Activated naive CD4-positive, alpha-beta T cell treated with anti-CD3 and anti-CD28 coated beads for 36 hours (primary cell): ENCODE data around the gene DAAM2. TPM values are rescaled to one million over a fixed set of nuclear protein-coding genes. Genes with fewer than 3 reads are reported as not detected.

Source experiments
- CTCF ChIA-PET: fragments of 350-600 bp; sonication (Branson Sonifier 250); formaldehyde crosslinking; loops from one replicate; lab custom pipeline; 2021; ENCODE audit warnings: antibody characterized with exemption; lab: Charles Lee
- DNase-seq: peaks from one replicate; pipeline ENCODE4 v3.0.0-alpha.2; 2020
- H3K27ac Mint-ChIP-seq: one replicate; pipeline ENCODE4 v1.8.0; 2021; ENCODE audit warnings: mild to moderate bottlenecking, mixed read lengths
- H3K27me3 Mint-ChIP-seq: one replicate; pipeline ENCODE4 v1.8.0; 2021; ENCODE audit warnings: low read depth, mixed read lengths
- H3K36me3 Mint-ChIP-seq: one replicate; pipeline ENCODE4 v1.8.0; 2021; ENCODE audit warnings: low read depth, mixed read lengths
- H3K4me1 Mint-ChIP-seq: one replicate; pipeline ENCODE4 v1.8.0; 2021; ENCODE audit warnings: low read depth, mixed read lengths
- H3K4me3 Mint-ChIP-seq: one replicate; pipeline ENCODE4 v1.8.0; 2021; ENCODE audit warnings: mild to moderate bottlenecking, moderate library complexity, mixed read lengths
- H3K9me3 Mint-ChIP-seq: one replicate; pipeline ENCODE4 v1.8.0; 2021; ENCODE audit warnings: mixed read lengths
- intact Hi-C: fragments of 100-400 bp; cut with micrococcal nuclease; formaldehyde crosslinking; loops from one replicate; pipeline ENCODE4 v1.15.1; 2023
- total RNA-seq, 2 experiments: library from RNA; stranded (reverse); gene quantifications; one replicate each; pipeline ENCODE4 v1.2.3, GENCODE V29; 2021

The DAAM2 gene
- total RNA-seq, 2 experiments from 2014 or later = not detected

DNA sequence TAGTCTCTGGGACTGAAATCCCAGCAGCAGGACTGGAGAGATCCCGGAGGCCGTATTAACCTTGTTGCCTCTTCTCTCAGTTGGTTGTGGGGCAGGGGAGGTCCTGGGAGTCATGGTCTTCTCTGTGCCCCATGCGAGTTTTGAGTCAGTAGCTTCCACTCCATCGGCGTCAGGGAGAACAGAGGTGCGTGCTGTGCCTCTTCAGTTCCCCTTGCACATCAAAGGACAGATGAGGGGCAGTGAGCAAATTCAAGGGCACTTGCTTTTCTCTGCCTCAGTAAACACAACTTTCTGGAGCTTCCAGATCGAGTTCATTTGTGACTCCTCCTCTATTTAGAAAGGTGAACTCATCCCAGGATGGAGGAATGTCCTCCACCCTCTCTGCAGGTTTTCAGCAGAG lies 93.5 kb downstream of the DAAM2 start:
- CTCF ChIA-PET = interaction anchor here (0.6 kb wide), 1 partner anchor 238 kb away, joined by 5 read pairs; no protein-coding TSS in a partner anchor

DNA sequence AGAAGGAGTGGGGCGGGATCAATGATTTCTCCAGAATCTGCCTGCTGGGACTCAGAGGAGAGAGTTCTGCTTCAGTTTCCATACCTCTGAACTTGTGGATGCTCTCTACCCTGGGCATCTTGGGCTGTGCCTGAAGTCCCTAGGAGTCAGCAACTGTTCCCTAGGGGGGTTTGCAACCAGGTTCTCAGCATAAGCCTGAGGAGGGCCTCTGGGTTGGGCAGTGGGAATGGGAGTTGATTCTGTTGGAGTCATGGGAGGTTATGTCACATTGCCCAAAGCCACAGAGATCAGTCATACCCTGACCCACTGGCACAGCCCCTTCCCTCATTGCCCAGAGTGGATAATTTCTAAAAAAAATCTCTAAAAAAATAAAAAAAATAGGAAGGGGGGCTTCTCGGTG lies 94.7 kb downstream of the DAAM2 start:
- H3K27me3 Mint-ChIP-seq = peaks cover 2% of the 10 kb centered on the region
- no peaks in the 10 kb centered on the region for H3K9me3 Mint-ChIP-seq
- no peaks in the 10 kb centered on the region for H3K36me3 Mint-ChIP-seq
- intact Hi-C loops = no loop called here
- H3K4me1 Mint-ChIP-seq = no peaks in the 10 kb centered on the region
- CTCF ChIA-PET = no interaction called here
- DNase-seq = no peak
- H3K27ac Mint-ChIP-seq = no peak overlapping the region
- no peak overlapping the region for H3K4me3 Mint-ChIP-seq

More for the DNA sequence above, 93.5 kb downstream of the DAAM2 start:
- H3K36me3 Mint-ChIP-seq = no peaks in the 10 kb centered on the region
- intact Hi-C loops = no loop called here
- no peak overlapping the region for H3K27ac Mint-ChIP-seq
- H3K4me1 Mint-ChIP-seq = no peaks in the 10 kb centered on the region
- no peak for DNase-seq
- peaks cover 2% of the 10 kb centered on the region for H3K27me3 Mint-ChIP-seq
- no peaks in the 10 kb centered on the region for H3K9me3 Mint-ChIP-seq
- no peak overlapping the region for H3K4me3 Mint-ChIP-seq

- CTCF ChIA-PET = no interaction called here
- Mint-ChIP-seq H3K9me3 (no peaks in the 10 kb centered on the region), H3K4me1 (no peaks in the 10 kb centered on the region), H3K36me3 (no peaks in the 10 kb centered on the region), H3K4me3 (no peak overlapping the region), H3K27ac (no peak overlapping the region), H3K27me3 (peaks cover 2% of the 10 kb centered on the region)
- DNase-seq = no peak
- intact Hi-C loops = no loop called here
These were observed 95.7 kb downstream of the DAAM2 start for GRCh38 chr6:39887692-39888450.

DNA sequence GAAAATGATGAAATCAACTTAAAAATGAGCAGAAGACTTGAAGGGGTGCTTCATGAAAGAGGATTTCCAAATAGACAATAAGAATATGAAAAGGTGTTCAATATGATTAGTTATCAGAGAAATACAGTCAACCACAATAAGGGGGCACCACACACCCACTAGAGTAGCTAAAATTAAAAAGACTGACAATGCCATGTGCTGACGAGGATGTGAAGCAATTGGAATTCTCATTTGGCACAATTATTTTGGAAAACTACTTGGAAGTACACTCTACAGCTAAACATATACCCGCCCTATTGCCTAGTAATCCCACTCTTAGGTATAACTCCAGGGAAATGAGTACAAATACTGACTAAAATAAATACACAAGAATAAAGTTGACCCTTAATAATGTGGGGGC lies 97.1 kb downstream of the DAAM2 start:
- Mint-ChIP-seq H3K36me3 (no peaks in the 10 kb centered on the region), H3K27me3 (peaks cover 2% of the 10 kb centered on the region), H3K27ac (no peak overlapping the region), H3K4me3 (no peak overlapping the region), H3K9me3 (no peaks in the 10 kb centered on the region), H3K4me1 (no peaks in the 10 kb centered on the region)
- no peak for DNase-seq
- CTCF ChIA-PET = interaction anchor here (1.2 kb wide), 1 partner anchor 16 kb away, joined by 3 read pairs; no protein-coding TSS in a partner anchor
- intact Hi-C loops = no loop called here

GRCh38 chr6:39891353-39891752 lies 99.2 kb downstream of the DAAM2 start:
- intact Hi-C loops = no loop called here

DNA sequence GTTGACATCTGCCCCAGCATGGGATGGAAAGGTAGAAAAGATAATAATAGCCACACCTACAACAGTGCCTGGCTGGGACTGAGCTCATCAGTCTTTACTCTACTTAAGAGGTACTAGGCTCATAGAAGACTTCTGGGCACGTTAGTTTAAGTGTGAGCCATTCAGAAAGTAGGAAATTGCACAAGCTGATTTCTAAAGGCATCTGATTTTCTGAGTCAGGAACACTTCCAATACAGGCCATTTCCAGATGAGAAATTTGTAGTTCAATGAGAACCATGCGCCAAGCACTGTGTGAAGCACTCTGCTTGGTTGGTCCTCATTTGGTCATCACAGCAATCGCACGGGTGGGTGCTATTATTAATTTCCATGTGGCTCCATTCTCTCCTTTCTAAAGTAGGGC lies 99.8 kb downstream of the DAAM2 start:
- Mint-ChIP-seq H3K27me3 (peaks cover under 1% of the 10 kb centered on the region), H3K27ac (no peak overlapping the region), H3K4me1 (no peaks in the 10 kb centered on the region), H3K9me3 (no peaks in the 10 kb centered on the region), H3K4me3 (no peak overlapping the region), H3K36me3 (no peaks in the 10 kb centered on the region)
- CTCF ChIA-PET = interaction anchor here (0.6 to 0.7 kb wide), 2 partner anchors 26 to 216 kb away, joined by 3 read pairs; no protein-coding TSS in a partner anchor
- DNase-seq = no peak
- intact Hi-C loops = no loop called here

More at GRCh38 chr6:39891353-39891752, 99.2 kb downstream of the DAAM2 start:
- H3K4me3 Mint-ChIP-seq = no peak overlapping the region
- CTCF ChIA-PET = interaction anchor here (0.6 to 1.3 kb wide), 4 partner anchors 11 to 216 kb away, joined by 3 read pairs; no protein-coding TSS in a partner anchor
- H3K27me3 Mint-ChIP-seq = no peaks in the 10 kb centered on the region
- DNase-seq = no peak
- H3K36me3 Mint-ChIP-seq = no peaks in the 10 kb centered on the region
- H3K9me3 Mint-ChIP-seq = no peaks in the 10 kb centered on the region
- H3K27ac Mint-ChIP-seq = no peak overlapping the region
- no peaks in the 10 kb centered on the region for H3K4me1 Mint-ChIP-seq

GRCh38 chr6:39892490-39893129 lies 100.4 kb downstream of the DAAM2 start:
- Mint-ChIP-seq H3K36me3 (no peaks in the 10 kb centered on the region), H3K27me3 (peaks cover 2% of the 10 kb centered on the region), H3K4me1 (no peaks in the 10 kb centered on the region), H3K4me3 (no peak overlapping the region), H3K9me3 (no peaks in the 10 kb centered on the region), H3K27ac (no peak overlapping the region)
- intact Hi-C loops = no loop called here
- DNase-seq = peak; percentile 37
- CTCF ChIA-PET = interaction anchor here (0.6 to 1.4 kb wide), 3 partner anchors 23 to 531 kb away, joined by 3 to 4 read pairs (median 4); no protein-coding TSS in a partner anchor

DNA sequence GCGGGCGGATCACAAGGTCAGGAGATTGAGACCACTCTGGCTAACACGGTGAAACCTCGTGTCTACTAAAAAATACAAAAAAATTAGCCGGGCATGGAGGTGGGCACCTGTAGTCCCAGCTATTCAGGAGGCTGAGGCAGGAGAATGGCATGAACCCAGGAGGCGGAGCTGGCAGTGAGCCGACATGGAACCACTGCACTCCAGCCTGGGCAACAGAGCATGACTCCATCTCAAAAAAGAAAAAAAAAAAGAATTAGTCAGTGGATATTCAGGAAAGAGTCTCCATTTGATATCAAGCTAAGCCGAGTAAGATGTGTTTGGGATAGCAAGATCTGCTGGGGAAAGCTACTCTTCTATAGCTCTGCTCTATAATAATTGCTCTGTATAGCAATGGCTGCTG lies 101.1 kb downstream of the DAAM2 start:
- CTCF ChIA-PET = interaction anchor here (0.6 to 1.4 kb wide), 6 partner anchors 23 to 548 kb away, joined by 3 to 4 read pairs (median 4); no protein-coding TSS in a partner anchor

DNA sequence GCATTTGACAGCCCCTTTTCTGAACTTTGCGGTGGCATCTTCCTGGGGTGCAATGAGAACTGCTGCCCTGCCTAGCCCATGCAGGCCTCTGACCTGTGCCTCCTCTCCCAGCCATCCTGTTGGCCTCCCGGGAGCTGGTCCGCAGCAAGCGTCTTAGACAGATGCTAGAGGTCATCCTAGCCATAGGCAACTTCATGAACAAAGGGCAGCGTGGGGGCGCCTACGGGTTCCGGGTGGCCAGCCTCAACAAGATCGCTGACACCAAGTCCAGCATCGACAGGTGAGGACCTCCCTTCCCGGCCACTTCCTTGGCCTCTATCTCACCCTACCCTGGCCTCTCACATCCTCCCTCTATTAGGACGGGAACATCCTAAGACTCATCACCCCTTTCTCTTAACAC lies 104.5 kb downstream of the DAAM2 start:
- DNase-seq = no peak
- CTCF ChIA-PET = no interaction called here
- Mint-ChIP-seq H3K9me3 (no peaks in the 10 kb centered on the region), H3K36me3 (no peaks in the 10 kb centered on the region), H3K27ac (no peak overlapping the region), H3K27me3 (peaks cover 4% of the 10 kb centered on the region), H3K4me1 (no peaks in the 10 kb centered on the region), H3K4me3 (no peak overlapping the region)
- intact Hi-C loops = no loop called here

More for the DNA sequence above, 101.1 kb downstream of the DAAM2 start:
- no peak for DNase-seq
- H3K4me3 Mint-ChIP-seq = no peak overlapping the region
- intact Hi-C loops = no loop called here
- no peaks in the 10 kb centered on the region for H3K4me1 Mint-ChIP-seq
- H3K36me3 Mint-ChIP-seq = no peaks in the 10 kb centered on the region
- H3K9me3 Mint-ChIP-seq = no peaks in the 10 kb centered on the region
- no peak overlapping the region for H3K27ac Mint-ChIP-seq
- H3K27me3 Mint-ChIP-seq = peaks cover 2% of the 10 kb centered on the region

DNA sequence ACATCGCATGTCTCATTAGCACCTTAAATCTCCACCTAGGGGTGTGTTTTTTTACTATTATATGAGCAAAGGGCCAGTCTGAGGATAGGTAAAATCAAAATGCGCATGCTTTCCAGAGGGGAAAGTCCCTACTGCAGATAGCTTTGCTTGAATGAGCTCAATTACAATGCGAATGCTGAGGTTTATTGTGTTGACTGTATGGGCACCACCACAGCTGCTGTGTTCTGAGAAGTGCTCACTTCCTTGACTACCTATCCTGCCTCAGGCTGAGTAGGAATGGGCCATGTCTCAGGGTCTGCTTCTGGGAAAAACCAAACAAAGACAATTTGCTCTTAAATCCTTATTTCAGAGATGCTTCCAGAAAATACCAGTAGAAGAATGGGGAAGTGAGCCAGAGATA lies 105.5 kb downstream of the DAAM2 start:
- CTCF ChIA-PET = interaction anchor here (0.7 kb wide), 1 partner anchor 79 kb away, joined by 4 read pairs; no protein-coding TSS in a partner anchor
- DNase-seq = no peak
- Mint-ChIP-seq H3K27ac (no peak overlapping the region), H3K4me3 (no peak overlapping the region), H3K9me3 (no peaks in the 10 kb centered on the region), H3K36me3 (no peaks in the 10 kb centered on the region), H3K27me3 (peaks cover 4% of the 10 kb centered on the region), H3K4me1 (no peaks in the 10 kb centered on the region)
- intact Hi-C loops = no loop called here

DNA sequence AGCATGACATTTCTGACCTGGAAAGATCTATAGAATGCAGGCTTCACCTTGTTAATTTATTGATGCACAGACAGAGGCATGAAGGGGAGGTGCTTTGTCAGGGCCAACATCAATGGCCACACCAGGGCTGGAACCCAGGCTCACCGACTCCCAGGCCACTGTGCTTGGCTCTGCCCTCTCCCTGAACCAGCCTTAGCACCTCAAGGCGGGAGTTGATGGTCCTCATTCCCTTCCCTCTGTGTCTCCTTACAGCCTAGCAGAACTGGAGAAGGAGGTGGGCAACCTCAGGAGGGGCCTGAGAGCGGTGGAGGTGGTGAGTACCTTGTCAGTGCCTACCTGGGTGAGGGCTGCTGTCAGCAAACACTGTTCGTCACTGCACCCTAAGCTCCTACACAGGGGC lies 106.4 kb downstream of the DAAM2 start:
- H3K4me1 Mint-ChIP-seq = no peaks in the 10 kb centered on the region

DNA sequence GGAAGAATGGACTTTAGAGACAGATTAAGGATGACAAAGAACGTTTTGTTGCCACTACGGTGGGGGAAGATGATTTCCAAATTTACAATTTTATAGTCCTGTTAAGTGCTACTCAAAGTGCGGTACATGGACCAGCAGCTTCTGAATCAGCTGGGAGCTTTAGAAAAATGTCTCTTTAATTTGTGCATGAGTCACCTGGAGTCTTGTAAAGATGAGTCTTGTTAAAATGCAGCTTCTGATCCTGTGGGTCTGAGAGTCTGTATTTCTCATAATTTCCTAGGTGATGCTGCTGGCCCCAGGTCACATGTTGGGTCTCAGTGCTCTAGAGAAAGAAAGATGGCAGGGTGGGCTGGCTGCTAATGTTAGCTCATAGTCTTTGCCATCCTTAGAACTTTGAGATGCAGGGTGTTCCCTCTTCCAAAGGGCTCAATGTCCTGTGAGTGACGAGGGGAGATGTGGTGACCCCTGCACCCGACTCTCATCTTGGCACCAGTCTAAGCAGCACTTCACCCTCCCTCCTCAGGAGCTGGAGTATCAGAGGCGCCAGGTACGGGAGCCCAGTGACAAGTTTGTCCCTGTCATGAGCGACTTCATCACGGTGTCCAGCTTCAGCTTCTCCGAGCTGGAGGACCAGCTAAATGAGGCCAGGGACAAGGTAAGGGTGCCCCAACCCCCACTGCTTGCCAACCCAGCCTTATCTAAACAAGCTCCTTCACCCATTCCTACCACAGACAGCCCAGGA lies 107.5 kb downstream of the DAAM2 start:
- H3K9me3 Mint-ChIP-seq = no peaks in the 10 kb centered on the region

More for the DNA sequence above, 106.4 kb downstream of the DAAM2 start:
- intact Hi-C loops = no loop called here
- H3K4me3 Mint-ChIP-seq = no peak overlapping the region
- CTCF ChIA-PET = interaction anchor here (1.0 kb wide), 1 partner anchor 37 kb away, joined by 3 read pairs; no protein-coding TSS in a partner anchor
- H3K27ac Mint-ChIP-seq = no peak overlapping the region
- no peaks in the 10 kb centered on the region for H3K9me3 Mint-ChIP-seq
- peaks cover 4% of the 10 kb centered on the region for H3K27me3 Mint-ChIP-seq
- H3K36me3 Mint-ChIP-seq = no peaks in the 10 kb centered on the region
- DNase-seq = no peak

More for the DNA sequence above, 107.5 kb downstream of the DAAM2 start:
- DNase-seq = no peak
- no peak overlapping the region for H3K4me3 Mint-ChIP-seq
- intact Hi-C loops = no loop called here
- H3K27ac Mint-ChIP-seq = no peak overlapping the region
- CTCF ChIA-PET = interaction anchor here (0.7 kb wide), 1 partner anchor 11 kb away, joined by 3 read pairs; no protein-coding TSS in a partner anchor
- peaks cover 4% of the 10 kb centered on the region for H3K27me3 Mint-ChIP-seq
- no peaks in the 10 kb centered on the region for H3K36me3 Mint-ChIP-seq
- H3K4me1 Mint-ChIP-seq = no peaks in the 10 kb centered on the region
